GM21390 (cell line): Measurements from ENCODE around the gene KLF7.
"Not testable (repeated sequence)": the region's sequence is repeated elsewhere in the genome, so short reads cannot be mapped to it uniquely, and the experiment has no call there.

Experiments used
- ATAC-seq: cut with Tn5 transposase; IDR thresholded peaks from one replicate; pipeline ENCODE4 v1.9.1; 2021; ENCODE audit not compliant: unreplicated experiment

KLF7 gene

DNA sequence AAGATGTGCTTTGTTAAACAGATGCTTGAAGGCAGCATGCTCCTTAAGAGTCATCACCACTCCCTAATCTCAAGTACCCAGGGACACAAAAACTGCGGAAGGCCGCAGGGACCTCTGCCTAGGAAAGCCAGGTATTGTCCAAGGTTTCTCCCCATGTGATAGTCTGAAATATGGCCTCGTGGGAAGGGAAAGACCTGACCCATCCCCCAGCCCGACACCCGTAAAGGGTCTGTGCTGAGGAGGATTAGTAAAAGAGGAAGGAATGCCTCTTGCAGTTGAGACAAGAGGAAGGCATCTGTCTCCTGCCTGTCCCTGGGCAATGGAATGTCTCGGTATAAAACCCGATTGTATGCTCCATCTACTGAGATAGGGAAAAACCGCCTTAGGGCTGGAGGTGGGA is 128.7 kb downstream of the KLF7 start:
- not testable (repeated sequence) for ATAC-seq

- ATAC-seq, result no peak
Observed at GRCh38 chr2:207035875-207036274, 129.9 kb downstream of the KLF7 start.

DNA sequence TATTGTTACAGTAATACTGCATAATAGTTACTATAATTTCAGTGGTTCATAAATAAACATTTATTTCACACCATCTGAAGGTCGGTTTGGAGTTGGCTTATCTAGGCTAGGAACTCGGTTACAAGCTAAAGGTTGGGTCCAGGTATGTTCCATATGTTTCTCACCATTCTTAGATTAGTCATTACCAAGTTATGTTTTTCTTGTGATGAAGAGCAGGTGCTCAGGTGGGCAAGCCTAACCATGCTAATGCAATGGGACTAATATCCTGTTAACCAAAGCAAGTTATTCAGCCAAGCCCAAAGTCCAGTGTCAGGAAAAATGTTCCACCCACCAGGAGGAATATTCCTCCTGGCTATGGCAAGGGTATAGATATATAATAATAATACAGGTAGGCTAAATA is 133.3 kb downstream of the KLF7 start:
- ATAC-seq, result no peak
